Measurements from ENCODE around the gene EFNA5.
"Not testable (repeated sequence)": the region's sequence is repeated elsewhere in the genome, so short reads cannot be mapped to it uniquely, and the experiment has no call there.

The EFNA5 gene

GRCh38 chr5:107449369-107449768 lies 221.4 kb downstream of the EFNA5 start:
- no peak for DNase-seq

DNA sequence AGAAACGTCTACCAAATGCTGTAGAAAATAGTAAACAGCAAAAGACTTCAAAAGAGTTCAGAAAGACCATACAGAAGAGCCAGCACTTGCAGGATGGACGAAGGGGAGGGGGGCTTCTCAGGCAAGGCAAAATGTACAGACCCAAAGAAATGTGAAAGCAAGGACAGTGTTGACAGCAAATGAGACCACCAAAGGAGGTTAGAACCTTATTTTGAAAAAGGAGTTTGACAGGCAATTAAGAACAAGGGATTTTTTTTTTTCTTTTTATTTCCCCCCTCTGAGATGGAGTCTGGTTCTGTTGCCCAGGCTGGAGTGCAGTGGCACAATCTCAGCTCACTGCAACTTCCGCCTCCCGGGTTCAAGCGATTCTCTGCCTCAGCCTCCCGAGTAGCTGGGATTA lies 223.2 kb downstream of the EFNA5 start:
- DNase-seq, result no peak

DNA sequence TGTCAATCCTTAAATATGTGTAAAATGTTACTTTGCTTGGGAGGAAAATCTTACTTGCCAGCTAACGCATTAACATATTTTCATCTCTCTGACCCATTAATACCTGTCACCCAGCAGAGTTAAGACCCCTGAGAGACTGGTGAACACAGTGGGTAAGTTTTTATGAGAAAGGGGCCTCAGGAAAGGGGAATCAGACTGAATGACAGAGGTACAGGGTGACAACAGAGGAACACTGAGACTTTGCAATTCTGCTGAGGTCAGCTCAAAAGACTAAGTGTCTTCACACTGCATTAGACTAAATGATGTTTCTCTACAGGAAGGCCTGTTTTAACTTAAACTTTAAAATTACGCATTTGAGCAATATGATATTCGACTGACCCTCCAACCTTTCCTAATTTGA lies 223.8 kb downstream of the EFNA5 start:
- DNase-seq, result no peak

DNA sequence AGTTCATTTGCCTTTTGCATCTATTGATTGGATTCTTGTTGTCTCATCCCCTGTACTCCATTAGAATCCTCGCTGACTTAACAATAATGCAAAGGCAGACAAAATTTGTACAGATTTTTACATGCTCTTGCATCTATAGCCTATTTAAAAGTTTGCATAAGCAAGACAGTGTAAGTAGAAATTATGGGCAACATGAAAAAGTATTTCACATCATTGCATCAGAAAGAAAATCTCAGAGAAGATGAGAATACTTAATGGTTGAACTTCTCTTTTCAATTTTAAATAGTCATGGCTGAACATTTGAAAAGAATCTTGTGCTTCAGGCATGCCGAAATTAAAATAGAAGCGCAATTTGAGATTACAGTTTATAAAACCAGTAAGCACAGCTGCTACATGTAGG lies 226.4 kb downstream of the EFNA5 start:
- DNase-seq, result no peak

DNA sequence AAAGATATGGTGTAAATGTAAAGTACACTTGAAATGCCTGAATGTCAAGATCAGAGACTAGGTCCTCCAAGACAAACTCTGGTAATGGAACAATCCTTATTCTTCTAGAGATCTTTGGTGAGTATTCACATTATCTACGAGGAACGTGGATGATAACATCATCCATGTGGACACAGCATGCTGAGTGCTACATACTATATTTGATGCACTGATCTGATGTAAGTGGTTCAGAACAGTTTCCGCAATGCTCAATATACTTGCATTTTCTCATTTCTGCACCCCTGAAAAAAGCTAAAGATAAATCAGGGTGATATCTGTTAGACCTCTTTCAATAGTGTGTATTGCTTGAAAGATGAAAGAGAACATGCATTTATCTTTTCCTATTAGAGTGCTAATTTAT lies 226.8 kb downstream of the EFNA5 start:
- DNase-seq, result no peak

DNA sequence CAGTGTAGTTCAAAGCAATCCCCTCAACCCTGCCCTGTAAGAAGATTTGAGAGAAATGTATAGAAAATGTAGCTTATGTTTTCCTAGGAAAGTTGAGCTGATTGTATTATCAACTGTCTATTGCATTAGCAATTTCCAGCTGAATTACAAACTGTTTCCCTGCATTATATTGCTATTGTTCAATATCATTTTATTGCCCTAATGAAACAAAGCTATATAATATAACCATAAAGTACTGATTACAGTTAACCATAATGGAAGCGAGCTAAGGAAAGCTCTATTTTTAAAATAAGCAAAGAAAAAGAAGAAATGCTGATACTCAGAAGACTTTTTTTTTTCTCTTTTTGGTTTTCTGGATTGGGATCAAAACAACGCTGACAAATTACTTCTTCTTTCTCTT lies 228.3 kb downstream of the EFNA5 start:
- DNase-seq, result no peak

GRCh38 chr5:107439832-107440231 lies 230.9 kb downstream of the EFNA5 start:
- DNase-seq, result no peak

- no peak for DNase-seq
These were observed 232.7 kb downstream of the EFNA5 start for GRCh38 chr5:107437986-107438510.

- no peak for DNase-seq
These were observed 233.6 kb downstream of the EFNA5 start for GRCh38 chr5:107437154-107437553.

DNA sequence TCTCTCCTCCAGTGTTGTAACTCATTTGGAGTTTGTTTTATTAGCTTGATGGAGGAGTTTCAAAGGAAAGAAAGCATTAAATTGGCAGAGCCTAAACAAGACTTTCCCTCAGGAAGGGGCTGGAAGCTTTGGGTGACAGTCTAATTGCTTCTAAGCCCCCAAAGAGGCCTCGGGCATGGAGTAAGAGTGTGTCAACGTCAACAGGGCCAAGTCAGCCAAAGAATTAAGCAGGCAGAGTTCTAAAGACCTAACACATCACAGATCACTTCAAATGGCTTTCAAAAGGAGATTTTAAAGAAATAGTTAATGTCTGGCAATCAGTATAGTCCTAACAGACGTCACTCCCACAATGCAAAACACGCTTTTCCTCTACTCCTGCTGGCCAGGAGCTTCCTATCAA lies 234.5 kb downstream of the EFNA5 start:
- no peak for DNase-seq

DNA sequence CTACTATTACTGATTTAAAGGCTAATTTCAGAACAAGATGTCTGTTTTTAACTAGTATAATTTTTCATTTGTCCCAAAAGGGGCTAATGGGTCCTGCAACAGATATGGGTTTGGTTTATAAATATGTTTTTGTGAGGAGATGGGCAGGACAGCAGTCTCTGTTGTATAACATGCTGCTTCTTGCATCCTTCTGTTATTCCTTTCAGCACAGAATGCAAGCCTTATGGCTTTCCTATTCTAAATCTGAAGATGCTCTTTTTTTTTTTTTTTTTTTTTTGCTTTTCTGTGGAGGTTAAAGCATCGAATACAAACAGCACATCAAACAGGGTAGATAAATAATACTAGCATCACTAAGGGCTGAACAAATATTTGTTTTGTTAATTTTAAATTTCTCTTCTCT lies 235.7 kb downstream of the EFNA5 start:
- DNase-seq, result no peak

- not testable (repeated sequence) for DNase-seq
These were observed 237.1 kb downstream of the EFNA5 start for GRCh38 chr5:107433646-107434045.

DNA sequence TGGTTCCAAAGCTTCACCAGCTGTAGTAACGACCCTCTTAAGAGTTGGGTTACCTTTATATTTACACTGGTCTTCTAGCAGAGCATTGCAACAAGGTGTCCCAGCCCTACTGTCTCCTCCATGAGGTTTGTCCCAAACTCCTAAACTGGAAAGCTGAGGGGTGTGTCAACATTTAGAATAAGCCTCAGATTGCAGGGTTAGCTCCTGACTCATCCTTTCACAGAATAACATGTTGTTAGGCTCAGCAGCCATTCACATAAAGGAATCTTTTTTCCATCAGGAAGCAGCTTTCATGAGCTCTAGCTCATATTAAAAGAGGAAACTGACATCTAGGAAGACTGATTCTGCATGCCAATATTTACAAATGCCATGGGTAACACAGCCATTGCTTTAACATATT lies 238.7 kb downstream of the EFNA5 start:
- DNase-seq, result no peak

GRCh38 chr5:107431536-107431935 lies 239.2 kb downstream of the EFNA5 start:
- DNase-seq, result no peak

DNA sequence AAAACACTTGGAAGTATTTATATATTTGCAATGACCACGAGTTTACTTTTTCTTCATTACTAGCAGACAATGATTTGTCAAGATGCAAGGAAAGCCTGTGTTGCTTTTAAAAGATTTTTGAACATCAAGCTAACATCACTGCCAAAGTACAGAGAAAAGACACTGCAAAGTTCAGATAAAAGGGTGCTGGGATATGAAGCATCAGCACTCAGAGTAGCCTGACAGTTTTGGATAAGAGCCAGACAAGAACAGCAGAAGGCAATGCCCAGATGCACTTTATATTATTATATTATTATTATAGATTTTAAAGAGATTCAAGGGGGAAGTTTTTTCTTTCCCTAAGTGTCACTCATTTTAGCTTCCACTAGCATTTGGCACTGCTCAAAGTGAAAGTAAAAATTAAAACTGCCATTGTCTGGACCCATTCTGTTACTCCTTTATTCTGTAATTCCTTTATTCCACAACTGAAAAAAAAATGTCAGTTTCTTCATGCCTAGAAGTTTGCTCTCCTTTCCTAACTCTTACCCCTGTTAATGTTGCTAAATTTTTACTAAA lies 240.6 kb downstream of the EFNA5 start:
- DNase-seq, result no peak

- DNase-seq, result no peak
These were observed 242.4 kb downstream of the EFNA5 start for GRCh38 chr5:107428303-107428813.

GRCh38 chr5:107426872-107427271 lies 243.9 kb downstream of the EFNA5 start:
- DNase-seq, result no peak

DNA sequence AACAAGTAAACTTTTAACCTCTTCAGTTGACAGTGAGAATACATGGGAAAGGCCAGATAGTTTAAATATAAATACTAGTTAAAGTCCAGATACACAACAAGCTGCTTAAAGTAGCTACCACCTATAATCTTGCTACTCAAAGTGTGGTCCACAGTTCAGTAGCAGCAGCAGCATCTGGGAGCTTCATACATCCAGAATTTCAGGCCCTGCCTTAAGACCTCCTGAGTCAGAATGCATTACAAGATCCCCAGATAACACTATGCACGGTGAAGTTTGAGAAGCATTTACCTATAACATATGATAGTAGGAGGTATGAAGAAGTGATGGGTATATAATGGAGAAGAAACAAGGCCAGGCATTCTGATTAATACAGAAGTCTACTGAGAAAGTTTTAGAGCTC lies 244.5 kb downstream of the EFNA5 start:
- no peak for DNase-seq

GRCh38 chr5:107425541-107426031 lies 245.2 kb downstream of the EFNA5 start:
- no peak for DNase-seq

DNA sequence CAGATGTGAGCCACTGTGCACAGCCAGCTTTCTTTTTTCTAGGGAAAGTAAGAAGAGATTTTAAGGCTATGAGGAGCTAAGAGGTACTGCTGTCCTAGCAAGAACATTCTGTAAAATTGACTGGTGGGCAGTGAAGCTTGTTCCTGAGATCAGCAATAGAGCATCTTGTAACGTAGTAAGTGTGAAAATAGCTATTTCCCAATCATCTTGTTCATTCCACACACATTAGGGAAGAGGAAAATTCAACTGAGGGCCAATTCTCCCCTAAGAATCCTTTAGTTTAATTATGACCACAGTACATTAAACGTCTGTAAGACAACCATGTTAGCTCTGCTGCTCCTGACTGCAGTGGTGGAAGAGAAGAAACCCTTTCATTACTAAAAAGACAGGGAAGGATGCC lies 246.2 kb downstream of the EFNA5 start:
- DNase-seq, result no peak

- no peak for DNase-seq
These were observed 248.2 kb downstream of the EFNA5 start for GRCh38 chr5:107422494-107422893.

GRCh38 chr5:107419498-107419897 lies 251.2 kb downstream of the EFNA5 start:
- DNase-seq, result no peak

DNA sequence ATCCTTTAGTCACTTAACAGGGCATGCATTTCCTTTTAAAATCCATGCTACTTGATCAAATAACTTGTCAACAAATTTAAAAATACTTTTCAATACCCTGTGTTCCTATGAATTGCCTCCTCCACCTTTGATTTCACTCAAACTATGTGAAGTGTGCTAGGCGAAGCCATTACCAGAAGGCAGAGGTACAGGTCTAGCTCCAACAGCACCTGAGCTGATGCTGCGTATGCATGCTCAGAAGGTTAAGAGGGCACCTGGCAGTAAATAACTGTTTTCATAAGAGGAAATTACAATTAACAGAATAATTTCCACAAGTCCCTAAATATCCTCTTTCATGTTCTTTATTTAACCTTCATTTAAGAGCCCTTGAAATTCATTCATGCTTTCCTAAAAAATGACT lies 251.8 kb downstream of the EFNA5 start:
- DNase-seq, result no peak

GRCh38 chr5:107418071-107418470 lies 252.7 kb downstream of the EFNA5 start:
- no peak for DNase-seq

DNA sequence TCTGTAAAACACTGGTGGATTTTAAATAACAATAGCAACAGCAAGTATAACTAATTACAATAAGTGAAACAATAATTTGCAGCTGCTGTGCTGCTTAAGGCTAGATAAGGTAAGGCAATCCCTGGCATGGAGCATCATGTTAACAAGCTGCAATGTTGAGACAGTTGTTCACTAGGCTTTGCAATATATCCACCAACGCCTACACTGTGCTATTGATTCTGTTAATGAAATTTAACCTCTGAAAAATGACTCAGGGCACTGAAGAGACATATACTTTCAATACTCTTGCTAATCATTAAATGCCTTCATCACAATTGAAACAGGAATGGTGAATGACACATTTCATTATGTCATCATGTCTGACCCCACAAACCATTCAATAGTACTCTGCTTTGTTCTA lies 255.0 kb downstream of the EFNA5 start:
- DNase-seq, result no peak

All from stimulated activated naive CD4-positive, alpha-beta T cell treated with Interleukin-2 at 50 U/mL for 16 hours (primary cell).